ENCODE results near the gene LRFN4. TPM values are rescaled to one million over a fixed set of nuclear protein-coding genes. Genes with fewer than 3 reads are reported as not detected.

Gene LRFN4
- total and polyA plus RNA-seq, 2 donors (not counting 3 experiments of a cell fraction or from before 2014, with no cell fraction given) = 22.3 to 37.4 TPM

DNA sequence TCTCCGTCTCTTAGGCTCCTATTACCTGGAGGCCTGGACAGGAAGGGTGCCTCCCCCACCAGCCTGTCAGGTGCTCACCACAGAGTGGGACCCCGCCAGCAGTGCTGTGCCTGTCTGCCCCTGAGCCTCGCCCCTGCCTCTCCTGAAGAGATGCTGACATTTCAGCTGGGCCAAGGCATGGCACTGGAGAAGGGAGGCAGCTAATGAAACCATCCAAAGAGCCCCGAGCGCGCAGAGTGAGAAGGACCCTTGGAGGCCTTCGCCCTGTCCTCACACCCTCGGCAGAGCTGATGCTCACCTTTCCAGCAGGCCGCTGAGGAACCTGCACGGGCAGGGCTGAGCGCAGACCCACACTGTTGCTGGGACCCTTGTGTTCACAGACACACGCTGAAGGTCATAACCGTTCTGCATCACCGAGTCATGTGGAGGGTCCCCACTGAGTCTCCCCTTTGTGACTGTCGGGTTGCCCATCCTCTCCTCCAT is 2.1 kb upstream of the LRFN4 start:
- H3K9me3 ChIP-seq (replicated peaks; ENCODE audit: control insufficient read depth, insufficient read depth, low read length) = no peaks in the 10 kb centered on the region
- ChIA-PET POLR2A (interaction anchor here (1.4 kb wide), 1 partner anchor 8 kb away, joined by 4 read pairs; no protein-coding TSS in a partner anchor), CTCF (interaction anchor here (0.7 to 2.3 kb wide), 2 partner anchors 8 to 29 kb away, joined by 3 to 15 read pairs; no protein-coding TSS in a partner anchor)
- no peak for FAIRE-seq
- dilution Hi-C loops (cut with MboI; ENCODE audit: extremely low pct_ligation_motif_present, low sequenced_read_pairs) = no loop called here
- peaks cover 9% of the 10 kb centered on the region for H3K4me1 ChIP-seq (ENCODE audit: control insufficient read depth, extremely low read depth, insufficient read depth, low read length)
- no peak overlapping the region for H3K27ac ChIP-seq (ENCODE audit: insufficient read depth, low read depth, low read length)
- H4K20me1 ChIP-seq (replicated peaks; ENCODE audit: control insufficient read depth, extremely low read depth, insufficient read depth, low read length) = no peaks in the 10 kb centered on the region
- H2AFZ ChIP-seq (ENCODE audit: low read depth, low read length) = no peak overlapping the region
- no peak overlapping the region for H3K9ac ChIP-seq (replicated peaks; ENCODE audit: extremely low read depth, insufficient read depth, low read length)
- no peak overlapping the region for H3K4me2 ChIP-seq (ENCODE audit: insufficient read depth, low read length)
- H3K79me2 ChIP-seq (ENCODE audit: control insufficient read depth, insufficient read depth, low read length) = peaks cover 13% of the 10 kb centered on the region
- no TSS peak for BruUV-seq (replicated peaks)
- DNase-seq (ENCODE audit: low read depth, low spot score) = no peak
- intact Hi-C loops (cut with micrococcal nuclease) = no loop called here
- H3K27me3 ChIP-seq (ENCODE audit: control insufficient read depth in 2 of 2, insufficient read depth in 2 of 2, low read length in 2 of 2) = no peaks in the 10 kb centered on the region
- TF ChIP-seq POLR2A (IDR thresholded peaks at IDR 0.05; ENCODE audit: low read depth, low read length) (no peak), MYC (IDR thresholded peaks at IDR 0.05; ENCODE audit: low read depth, low read length) (no peak), POLR2AphosphoS5 (IDR thresholded peaks at IDR 0.05; ENCODE audit: insufficient read depth, low read depth, low read length) (no peak), FOS (IDR thresholded peaks at IDR 0.05; ENCODE audit: borderline replicate concordance, insufficient read depth, low read length) (no peak), EZH2 (IDR thresholded peaks at IDR 0.05; ENCODE audit: borderline replicate concordance, low read depth, low read length, severe bottlenecking) (no peak), JUN (IDR thresholded peaks at IDR 0.05; ENCODE audit: borderline replicate concordance, insufficient read depth, insufficient read length, low read depth) (no peak), GATA2 (IDR thresholded peaks at IDR 0.05; ENCODE audit: insufficient read depth, insufficient read length, low read depth, low read length) (no peak)
- TF ChIP-seq, protein P1, sequence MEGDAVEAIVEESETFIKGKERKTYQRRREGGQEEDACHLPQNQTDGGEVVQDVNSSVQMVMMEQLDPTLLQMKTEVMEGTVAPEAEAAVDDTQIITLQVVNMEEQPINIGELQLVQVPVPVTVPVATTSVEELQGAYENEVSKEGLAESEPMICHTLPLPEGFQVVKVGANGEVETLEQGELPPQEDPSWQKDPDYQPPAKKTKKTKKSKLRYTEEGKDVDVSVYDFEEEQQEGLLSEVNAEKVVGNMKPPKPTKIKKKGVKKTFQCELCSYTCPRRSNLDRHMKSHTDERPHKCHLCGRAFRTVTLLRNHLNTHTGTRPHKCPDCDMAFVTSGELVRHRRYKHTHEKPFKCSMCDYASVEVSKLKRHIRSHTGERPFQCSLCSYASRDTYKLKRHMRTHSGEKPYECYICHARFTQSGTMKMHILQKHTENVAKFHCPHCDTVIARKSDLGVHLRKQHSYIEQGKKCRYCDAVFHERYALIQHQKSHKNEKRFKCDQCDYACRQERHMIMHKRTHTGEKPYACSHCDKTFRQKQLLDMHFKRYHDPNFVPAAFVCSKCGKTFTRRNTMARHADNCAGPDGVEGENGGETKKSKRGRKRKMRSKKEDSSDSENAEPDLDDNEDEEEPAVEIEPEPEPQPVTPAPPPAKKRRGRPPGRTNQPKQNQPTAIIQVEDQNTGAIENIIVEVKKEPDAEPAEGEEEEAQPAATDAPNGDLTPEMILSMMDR (IDR thresholded peaks at IDR 0.05; ENCODE audit: extremely low read depth in 1 of 2, insufficient read depth in 1 of 2, low read depth in 1 of 2, low read length in 2 of 2) = no peak
- no peak overlapping the region for H3K4me3 ChIP-seq (replicated peaks in 1 of 3; ENCODE audit: insufficient read depth in 1 of 3, low read depth in 1 of 3, low read length in 3 of 3)
- H3K9me1 ChIP-seq (replicated peaks; ENCODE audit: control insufficient read depth, extremely low read depth, insufficient read depth, low read length) = no peaks in the 10 kb centered on the region
- no peaks in the 10 kb centered on the region for H3K36me3 ChIP-seq (ENCODE audit: control insufficient read depth in 2 of 2, extremely low read depth in 1 of 2, insufficient read depth in 2 of 2, low read length in 2 of 2)
